GM13977 (cell line): ENCODE measurements around the gene CA10.
A peak's percentile ranks its signal among the peaks of the same experiment; 100 is the strongest.

Experiments
- DNase-seq: peaks from one replicate; pipeline ENCODE4 v3.0.0; 2012; ENCODE audit warnings: low spot score
- CTCF ChIP-seq: IDR thresholded peaks from 2 replicates; pipeline ENCODE4 v1.5.1; 2012; ENCODE audit warnings: mild to moderate bottlenecking, control low read depth; ENCODE audit not compliant: insufficient read depth; ENCODE audit errors: extremely low read depth, missing control alignments
- in situ Hi-C: fragments of 300-500 bp; cut with MboI; formaldehyde crosslinking; loops from one replicate; pipeline ENCODE4 v1.12.0; 2022; ENCODE audit warnings: low sequenced_read_pairs, low pct_unique_long_range_greater_than_20kb, mixed read lengths, inconsistent platforms; ENCODE audit not compliant: unreplicated experiment

CA10 gene

GRCh38 chr17:51588063-51588462 lies 570.5 kb downstream of the CA10 start:
- TF ChIP-seq CTCF: no peak
- in situ Hi-C loops: no loop called here
- DNase-seq: no peak

GRCh38 chr17:51587516-51587915 lies 571.0 kb downstream of the CA10 start:
- DNase-seq: no peak
- in situ Hi-C loops: no loop called here
- no peak for TF ChIP-seq CTCF

GRCh38 chr17:51585514-51586104 lies 572.9 kb downstream of the CA10 start:
- TF ChIP-seq CTCF: peak; percentile 38
- no peak for DNase-seq
- in situ Hi-C loops: no loop called here

GRCh38 chr17:51580869-51581268 lies 577.6 kb downstream of the CA10 start:
- TF ChIP-seq CTCF: no peak
- in situ Hi-C loops: no loop called here
- no peak for DNase-seq
